ENCODE data around the gene PAF1.

Gene PAF1

DNA sequence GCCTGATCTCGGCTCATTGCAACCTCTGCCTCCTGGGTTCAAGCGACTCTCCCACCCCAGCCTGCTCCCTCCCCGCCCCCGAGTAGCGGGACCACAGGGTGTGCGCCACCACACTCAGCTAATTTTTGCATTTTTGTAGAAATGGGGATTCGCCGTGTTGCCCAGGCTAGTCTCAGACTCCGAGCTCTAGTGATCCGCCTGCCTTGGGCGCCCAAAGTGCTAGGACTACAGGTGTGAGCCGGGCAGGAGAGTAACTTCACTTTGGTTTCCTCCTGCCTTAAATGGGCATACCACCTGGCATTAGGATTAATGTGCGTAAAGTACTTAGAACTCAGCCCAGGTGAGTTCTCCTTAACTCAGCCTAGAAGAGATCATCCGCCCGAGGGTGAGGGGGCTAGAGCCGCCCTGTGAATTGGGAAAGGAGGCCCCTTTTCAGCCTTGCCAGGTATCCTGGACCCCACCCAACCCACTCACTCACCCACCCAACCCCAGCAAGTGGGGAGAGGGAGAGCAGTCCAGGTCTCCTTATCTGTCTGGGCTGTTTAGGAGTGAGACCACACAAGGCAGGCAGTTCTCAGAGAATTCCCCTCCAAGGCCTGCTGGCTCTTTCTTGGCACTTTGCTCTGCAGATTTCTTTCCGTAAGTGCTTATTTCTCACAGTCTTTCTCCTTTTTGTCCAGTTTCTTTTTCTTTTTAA, 14.5 kb upstream of the PAF1 start:
- no peak for DNase-seq

- no peak for DNase-seq
Measured at GRCh38 chr19:39403331-39404312, 12.7 kb upstream of the PAF1 start.

DNA sequence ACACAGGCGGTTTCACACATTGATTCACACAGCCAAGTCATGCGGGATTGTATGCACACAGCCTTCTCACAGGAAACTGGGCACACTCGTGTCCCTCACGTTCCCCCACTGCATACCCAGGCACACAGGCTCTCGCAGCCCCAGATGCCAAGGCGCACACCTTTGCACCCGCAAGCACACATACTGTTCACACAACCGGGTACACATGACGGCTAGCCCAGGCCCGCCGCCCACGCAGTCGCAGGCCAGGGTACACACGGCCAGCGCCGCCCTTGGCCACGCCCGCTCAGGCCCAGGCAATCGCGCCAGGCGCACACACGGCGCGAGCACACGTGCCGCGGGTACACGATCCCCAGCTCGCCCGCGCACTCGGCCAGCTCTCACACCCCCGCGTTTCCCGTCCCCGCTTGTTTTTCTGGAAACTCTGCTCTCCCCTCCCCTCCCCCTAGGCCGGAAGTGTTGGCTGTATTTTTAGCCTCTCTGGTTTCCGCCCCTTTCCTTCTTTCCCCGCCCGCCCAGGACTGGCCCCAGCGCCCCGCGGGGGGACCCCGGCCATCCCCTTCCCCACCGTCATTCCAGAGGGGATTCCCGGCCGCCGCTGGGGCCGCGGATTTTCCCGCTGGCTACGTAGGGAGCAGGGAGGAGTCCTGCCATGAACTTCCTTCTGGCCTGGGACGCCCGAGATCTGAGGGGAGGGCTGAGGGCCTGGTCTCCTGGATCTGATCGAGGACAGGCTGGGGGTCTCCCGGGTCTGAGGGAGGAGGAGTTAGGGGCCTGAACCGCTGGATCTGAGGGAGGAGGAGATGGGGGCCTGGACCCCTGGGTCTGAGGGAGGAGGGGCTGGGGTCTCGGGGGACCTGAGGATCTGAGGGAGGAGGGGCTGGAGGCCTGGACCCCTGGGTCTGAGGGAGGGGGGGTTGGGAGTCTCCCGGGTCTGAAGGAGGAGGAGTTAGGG, 11.7 kb upstream of the PAF1 start:
- DNase-seq: peak; percentile 33

DNA sequence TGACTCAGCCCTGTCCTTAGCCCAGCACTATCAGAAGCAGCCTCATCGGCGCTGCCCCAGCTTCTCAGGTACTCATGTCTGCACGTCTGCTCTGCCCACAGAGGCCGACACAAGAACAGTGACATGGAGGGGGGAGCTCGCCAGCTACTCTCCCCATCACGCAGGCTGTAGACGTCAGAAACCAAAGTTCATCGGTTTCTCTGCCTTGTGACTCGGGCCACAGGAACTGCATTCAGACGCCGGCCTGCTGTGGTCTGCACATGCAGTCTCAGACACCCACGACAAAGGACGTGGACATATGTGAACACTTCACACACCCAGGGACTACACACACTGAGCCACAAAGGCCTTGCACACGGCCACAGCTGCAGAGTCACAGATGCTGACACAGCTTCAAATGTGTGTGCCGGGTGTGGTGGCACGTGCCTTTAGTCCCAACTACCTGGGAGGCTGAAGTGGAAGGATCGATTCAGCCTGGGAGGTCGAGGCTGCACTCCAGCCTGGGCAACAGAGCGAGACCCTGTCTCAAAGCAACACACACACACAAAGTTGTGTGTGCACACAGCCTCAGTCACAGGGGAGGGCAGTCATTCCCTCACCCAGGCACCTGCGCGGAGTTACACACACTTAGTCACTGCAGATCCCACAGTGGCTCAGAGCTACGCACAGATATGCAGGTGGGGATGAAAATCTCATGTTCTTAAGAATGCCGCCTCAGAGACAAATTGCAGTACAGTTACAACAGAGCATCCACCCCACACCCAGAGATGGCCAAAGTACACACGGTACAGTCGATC, 10.8 kb upstream of the PAF1 start:
- DNase-seq: no peak

- DNase-seq: no peak
Measured at GRCh38 chr19:39401070-39401548, 10.2 kb upstream of the PAF1 start.

- no peak for DNase-seq
Measured at GRCh38 chr19:39400061-39400460, 9.2 kb upstream of the PAF1 start.

- DNase-seq: no peak
Measured at GRCh38 chr19:39399668-39400050, 8.8 kb upstream of the PAF1 start.

- DNase-seq: no peak
Measured at GRCh38 chr19:39398297-39398864, 7.5 kb upstream of the PAF1 start.

DNA sequence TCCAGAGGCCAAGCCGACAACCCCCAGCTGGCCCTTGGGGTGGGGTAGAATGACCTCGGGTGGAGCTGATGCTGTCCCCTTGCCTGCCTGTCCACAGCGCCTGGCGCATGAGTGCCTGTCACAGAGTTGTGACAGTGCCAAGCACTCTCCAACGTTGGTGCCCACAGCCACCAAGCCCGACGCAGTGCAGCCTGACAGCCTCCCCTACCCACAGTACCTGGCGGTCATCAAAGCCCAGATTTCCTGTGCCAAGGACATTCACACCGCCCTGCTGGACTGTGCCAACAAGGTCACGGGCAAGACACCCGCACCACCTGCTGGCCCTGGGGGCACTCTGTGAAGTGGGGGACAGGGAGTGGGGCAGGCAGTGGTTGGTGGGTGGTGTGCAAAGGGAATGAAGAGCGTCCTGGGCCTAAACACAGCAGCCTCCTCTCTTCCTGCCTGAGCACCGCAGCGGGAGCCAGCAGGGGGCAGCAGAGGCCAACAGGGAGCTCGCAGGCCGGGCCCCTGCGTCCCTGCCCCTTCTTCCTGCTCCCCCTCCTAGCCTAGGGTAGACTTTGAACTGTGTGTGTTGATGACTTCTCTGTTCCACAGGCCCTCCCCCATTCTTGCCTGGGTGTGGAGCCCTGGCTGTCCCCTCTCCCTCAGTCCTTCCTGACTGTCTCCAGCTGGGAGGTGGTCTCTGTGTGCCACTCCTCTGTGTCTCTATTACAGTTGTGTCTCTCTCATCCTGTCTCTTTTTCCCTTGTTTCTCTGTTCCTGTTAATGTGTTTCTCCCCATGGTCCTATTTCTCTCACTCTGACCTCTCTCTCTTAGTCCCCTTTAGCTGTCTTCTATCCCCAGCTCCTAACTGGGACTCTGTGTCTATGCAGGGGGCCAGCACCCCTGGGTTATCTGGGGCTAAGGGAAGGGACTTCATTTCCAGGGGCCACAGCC, 6.7 kb upstream of the PAF1 start:
- peak; percentile 67 for DNase-seq

- no peak for DNase-seq
Measured at GRCh38 chr19:39390451-39390750, 505 bp downstream of the PAF1 start.

DNA sequence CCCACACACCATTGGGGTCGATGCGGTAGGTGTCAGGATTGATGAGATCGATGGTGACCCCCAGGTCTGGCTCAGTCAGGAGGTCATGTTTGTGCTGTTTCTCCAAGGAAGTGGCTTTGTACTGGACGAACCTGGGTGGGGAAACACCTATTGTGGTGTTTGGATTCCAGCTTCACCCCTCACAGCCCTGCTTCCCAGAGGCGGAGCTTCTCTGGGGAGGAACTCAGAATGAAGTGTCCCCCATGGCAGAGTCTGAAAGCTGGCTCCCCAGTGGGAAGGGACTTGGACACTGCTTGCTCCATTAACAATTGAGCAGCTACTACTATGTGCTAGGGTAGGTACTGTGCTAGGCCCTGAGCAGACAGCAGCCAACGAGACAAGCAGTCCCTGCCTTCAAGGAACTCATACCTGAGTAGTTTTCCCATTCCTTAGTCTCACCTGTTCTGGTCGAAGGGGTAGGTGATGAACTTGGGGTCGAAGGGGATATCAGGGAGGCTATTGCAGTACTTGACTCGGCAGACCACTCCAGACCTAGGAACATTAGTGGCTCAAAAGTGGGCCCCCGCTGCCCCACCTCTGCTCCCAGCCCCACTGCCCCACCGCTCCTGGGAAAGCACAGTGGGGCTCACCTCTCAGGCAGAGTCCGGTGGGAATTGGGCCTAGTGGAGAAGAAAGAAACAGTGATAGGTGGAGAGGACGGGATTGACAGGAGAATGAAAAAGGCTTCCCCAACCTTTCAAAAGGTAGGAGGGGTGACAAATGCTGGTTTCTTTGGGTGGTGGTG, 1.1 kb downstream of the PAF1 start:
- no peak for DNase-seq

DNA sequence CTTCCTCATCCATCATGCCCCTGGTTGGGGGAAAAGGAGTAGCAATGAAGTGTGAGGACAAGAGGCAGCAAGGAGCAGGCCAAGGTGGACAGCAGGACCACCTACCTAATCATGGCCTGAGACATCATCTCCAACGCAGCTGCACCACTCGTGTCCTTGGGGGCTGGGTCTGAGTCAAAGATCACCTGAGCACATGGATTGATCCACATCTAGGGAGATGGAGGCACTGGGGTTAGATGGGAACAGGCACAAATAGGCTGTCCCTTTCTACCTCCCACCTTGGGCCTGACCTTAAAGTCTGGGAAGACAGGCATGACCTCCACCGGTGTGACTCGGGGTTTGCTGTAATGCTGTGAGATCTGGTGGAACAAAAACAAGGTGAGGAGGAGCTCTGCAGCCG, 2.2 kb downstream of the PAF1 start:
- no peak for DNase-seq

DNA sequence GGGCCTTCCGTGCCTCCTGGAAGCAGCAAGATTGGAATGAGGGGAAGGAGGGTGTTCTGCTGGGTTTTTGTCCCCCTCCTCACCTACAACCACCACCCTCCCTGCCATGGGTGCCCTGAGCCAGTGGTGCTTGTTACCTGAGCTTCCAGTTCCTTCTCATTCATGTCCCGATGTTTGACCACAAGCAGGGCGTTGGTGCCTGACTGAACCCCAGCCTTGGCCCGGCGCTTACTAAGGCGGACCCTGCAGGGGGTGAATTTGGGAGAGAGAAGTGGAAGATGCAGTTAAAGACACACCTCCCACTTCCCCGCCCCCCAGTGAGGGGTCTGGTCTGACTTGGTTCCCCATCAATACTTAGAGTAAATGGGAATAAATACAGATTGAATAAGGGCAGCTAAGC, 4.3 kb downstream of the PAF1 start:
- DNase-seq: no peak

DNA sequence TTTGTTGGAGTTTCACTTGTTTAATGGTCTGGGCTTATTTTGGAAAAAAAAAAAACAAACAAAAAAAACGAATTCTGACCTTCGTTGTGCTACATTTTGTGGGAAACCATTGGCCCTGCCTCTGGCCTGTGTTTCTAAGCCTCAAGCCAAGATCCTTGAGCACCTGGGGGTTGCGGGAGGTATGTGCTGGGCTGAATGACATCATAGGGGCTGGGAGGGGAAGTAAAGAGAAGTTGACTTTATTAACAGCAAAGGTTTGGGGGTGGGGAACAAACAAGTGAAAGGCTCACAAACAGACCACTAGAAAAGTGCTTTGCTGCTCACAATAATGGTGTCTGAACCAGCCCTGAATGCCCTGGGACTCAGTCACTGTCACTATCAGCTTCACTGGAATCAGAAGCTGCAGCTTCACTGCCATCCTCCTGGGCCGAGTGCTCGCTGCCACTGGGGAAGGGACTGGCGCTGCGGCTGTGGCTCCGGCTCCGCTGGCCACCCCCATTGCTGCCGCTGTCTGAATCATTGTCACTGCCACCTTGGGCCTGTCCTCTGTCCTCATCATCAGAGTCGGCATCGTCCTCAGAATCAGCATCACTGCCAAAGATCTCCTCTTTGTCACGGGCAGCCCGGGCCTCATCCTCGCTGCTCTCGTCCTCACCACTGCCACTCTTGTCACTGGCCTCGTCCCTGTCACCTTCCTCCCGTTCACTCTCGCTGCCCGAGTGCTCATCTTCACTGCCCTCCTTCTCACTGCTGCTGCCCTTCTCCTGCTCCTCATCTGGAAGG, 5.1 kb downstream of the PAF1 start:
- no peak for DNase-seq

DNA sequence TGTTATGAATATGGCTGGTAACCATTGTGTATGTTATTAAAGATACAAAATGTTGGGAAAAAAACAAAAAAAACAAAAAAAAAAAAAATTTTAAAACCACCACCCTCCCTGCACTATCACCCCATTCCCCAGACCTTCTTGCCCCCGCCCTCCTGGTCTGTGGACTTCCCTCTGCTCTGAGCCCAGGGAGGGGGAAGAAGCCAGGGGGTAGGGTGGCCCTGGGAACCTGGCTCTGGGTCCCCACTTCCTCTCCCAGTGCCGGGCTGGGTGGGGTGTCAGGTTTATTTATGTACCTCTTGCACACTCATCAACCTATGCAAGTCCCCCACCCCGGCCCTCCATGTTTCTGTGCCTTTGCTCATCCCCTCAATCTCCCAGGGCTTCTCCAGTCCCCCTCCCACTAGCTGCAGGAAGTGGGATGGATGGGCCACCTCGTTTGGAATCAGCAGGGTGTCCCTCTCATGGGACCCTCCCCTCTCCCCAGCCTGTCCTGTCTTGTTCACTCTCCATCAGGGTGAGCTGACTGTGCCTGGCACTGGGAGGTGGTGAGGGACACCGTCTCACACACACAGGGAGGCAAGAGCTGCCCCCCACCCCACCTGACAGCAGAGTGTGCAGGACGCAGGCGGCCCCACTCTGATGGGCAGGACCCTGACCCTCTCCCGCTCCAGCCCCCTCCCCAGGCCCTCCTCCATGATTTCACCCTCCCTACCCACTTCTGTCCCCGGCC, 5.9 kb downstream of the PAF1 start:
- DNase-seq: no peak

GRCh38 chr19:39382991-39383828, 7.7 kb downstream of the PAF1 start:
- no peak for DNase-seq

DNA sequence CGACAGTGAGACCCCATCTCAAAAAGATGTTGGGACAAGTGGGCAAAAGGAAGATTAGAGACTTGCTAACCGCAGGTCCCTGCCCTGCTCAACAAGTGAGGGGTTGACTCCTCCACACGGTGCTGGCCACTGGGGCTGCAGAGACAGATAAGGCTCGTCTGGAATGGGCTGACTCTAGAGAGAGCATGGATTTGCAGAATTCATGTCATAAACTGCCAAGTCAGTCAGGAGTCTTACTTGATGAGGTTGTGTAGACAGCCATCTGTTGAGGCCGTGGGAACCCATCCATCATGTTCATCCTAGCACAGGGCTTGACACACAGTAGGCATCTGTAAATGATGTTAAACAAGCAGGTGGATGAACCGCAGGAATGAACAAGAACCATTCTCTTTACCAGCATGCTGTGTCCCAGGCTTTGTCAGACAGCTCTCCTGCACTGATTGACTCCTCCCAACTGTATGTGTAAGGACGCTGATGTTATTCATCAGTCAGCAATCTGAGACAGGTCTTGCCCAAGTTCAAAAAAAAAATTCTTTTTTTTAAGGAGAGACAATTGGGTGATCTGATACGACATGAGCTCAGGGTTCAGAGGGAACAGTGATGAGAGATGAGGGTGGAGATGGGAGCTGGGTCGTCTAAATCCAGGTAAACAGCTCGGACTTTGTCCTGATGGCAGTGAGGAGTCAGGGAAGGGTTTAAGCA, 8.8 kb downstream of the PAF1 start:
- no peak for DNase-seq
